ENCODE measurements around the gene IPO11.

IPO11 gene

GRCh38 chr5:62432621-62433064 is 20.1 kb downstream of the IPO11 start:
- no peak for TF ChIP-seq CTCF (IDR thresholded peaks at IDR 0.05; ENCODE audit: low read depth, low read length, missing control alignments)
- H3K4me3 ChIP-seq (ENCODE audit: low read depth, low read length): no peak overlapping the region
- DNase-seq (ENCODE audit: low read depth): no peak

- TF ChIP-seq CTCF (IDR thresholded peaks at IDR 0.05; ENCODE audit: low read depth, low read length, missing control alignments): no peak
- DNase-seq (ENCODE audit: low read depth): no peak
Observed at GRCh38 chr5:62448528-62448927, 36.0 kb downstream of the IPO11 start.

GRCh38 chr5:62450259-62450658 is 37.7 kb downstream of the IPO11 start:
- no peak for DNase-seq (ENCODE audit: low read depth)
- H3K4me3 ChIP-seq (ENCODE audit: low read depth, low read length): no peak overlapping the region
- no peak for TF ChIP-seq CTCF (IDR thresholded peaks at IDR 0.05; ENCODE audit: low read depth, low read length, missing control alignments)

More at GRCh38 chr5:62448528-62448927, 36.0 kb downstream of the IPO11 start:
- no peak overlapping the region for H3K4me3 ChIP-seq (ENCODE audit: low read depth, low read length)

GRCh38 chr5:62457071-62457470 is 44.5 kb downstream of the IPO11 start:
- no peak for TF ChIP-seq CTCF (IDR thresholded peaks at IDR 0.05; ENCODE audit: low read depth, low read length, missing control alignments)
- no peak for DNase-seq (ENCODE audit: low read depth)
- no peak overlapping the region for H3K4me3 ChIP-seq (ENCODE audit: low read depth, low read length)

- TF ChIP-seq CTCF (IDR thresholded peaks at IDR 0.05; ENCODE audit: low read depth, low read length, missing control alignments): peak; percentile 66
- DNase-seq (ENCODE audit: low read depth): peak; percentile 12
- H3K4me3 ChIP-seq (ENCODE audit: low read depth, low read length): no peak overlapping the region
Observed at GRCh38 chr5:62460578-62460983, 48.0 kb downstream of the IPO11 start.

GRCh38 chr5:62461561-62461960 is 49.0 kb downstream of the IPO11 start:
- DNase-seq (ENCODE audit: low read depth): no peak
- H3K4me3 ChIP-seq (ENCODE audit: low read depth, low read length): no peak overlapping the region
- TF ChIP-seq CTCF (IDR thresholded peaks at IDR 0.05; ENCODE audit: low read depth, low read length, missing control alignments): no peak

Measured in GM12864 (cell line).